Loucy (cell line): Measurements from ENCODE around the gene PDGFRB.

Source experiments
- H2AFZ ChIP-seq: fragments of 200-600 bp; sonication (generic); 2 replicates; pipeline ENCODE4 v1.6.0; 2016; ENCODE audit warnings: antibody characterized with exemption, mild to moderate bottlenecking, low read length, moderate library complexity
- H3F3A ChIP-seq: fragments of 200-600 bp; 2 replicates; pipeline ENCODE4 v1.6.0; 2016; ENCODE audit warnings: antibody characterized with exemption, low read depth, mild to moderate bottlenecking
- H3K27me3 ChIP-seq: fragments of 200-600 bp; sonication (generic); 2 replicates; pipeline ENCODE4 v1.6.1; 2014; ENCODE audit warnings: low read length, mild to moderate bottlenecking; ENCODE audit not compliant: insufficient read depth, poor library complexity, severe bottlenecking
- H3K36me3 ChIP-seq: fragments of 200-600 bp; sonication (generic); 2 replicates; pipeline ENCODE4 v1.6.1; 2016; ENCODE audit warnings: low read length; ENCODE audit not compliant: insufficient read depth
- H3K4me1 ChIP-seq: fragments of 200-600 bp; sonication (generic); 2 replicates; pipeline ENCODE4 v1.5.1; 2014; ENCODE audit warnings: low read length, mild to moderate bottlenecking; ENCODE audit not compliant: insufficient read depth, poor library complexity, severe bottlenecking
- H3K4me2 ChIP-seq: fragments of 200-600 bp; sonication (generic); 2 replicates; pipeline ENCODE4 v1.6.0; 2014; ENCODE audit warnings: antibody characterized with exemption, low read length, low read depth, mild to moderate bottlenecking; ENCODE audit not compliant: poor library complexity, severe bottlenecking
- H3K4me3 ChIP-seq: fragments of 200-600 bp; sonication (generic); 2 replicates; pipeline ENCODE4 v1.5.1; 2014; ENCODE audit warnings: low read length, mild to moderate bottlenecking, mixed read lengths; ENCODE audit not compliant: poor library complexity, severe bottlenecking
- H3K79me2 ChIP-seq: fragments of 200-600 bp; sonication (generic); 2 replicates; pipeline ENCODE4 v1.6.1; 2014; ENCODE audit warnings: low read length; ENCODE audit not compliant: insufficient read depth
- H3K9ac ChIP-seq: fragments of 200-600 bp; sonication (generic); 2 replicates; pipeline ENCODE4 v1.6.0; 2014; ENCODE audit warnings: mild to moderate bottlenecking, low read depth, low read length, moderate library complexity; ENCODE audit not compliant: poor library complexity, severe bottlenecking
- H3K9me2 ChIP-seq: fragments of 200-600 bp; sonication (generic); replicated peaks from 2 replicates; pipeline ENCODE4 v1.6.1; 2016; ENCODE audit warnings: low read depth, low read length, mixed read lengths
- H3K9me3 ChIP-seq: fragments of 200-600 bp; sonication (generic); 2 replicates; pipeline ENCODE4 v1.6.1; 2014; ENCODE audit warnings: mild to moderate bottlenecking, antibody characterized with exemption, low read length, low read depth; ENCODE audit not compliant: insufficient read depth
- H4K20me1 ChIP-seq: fragments of 200-600 bp; sonication (generic); 2 replicates; pipeline ENCODE4 v1.6.0; 2014; ENCODE audit warnings: antibody characterized with exemption, low read length, mild to moderate bottlenecking; ENCODE audit not compliant: insufficient read depth, poor library complexity, severe bottlenecking
- EZH2phosphoT487 ChIP-seq: fragments of 200-600 bp; IDR thresholded peaks from 2 replicates; pipeline ENCODE4 v1.6.1; 2018; ENCODE audit warnings: antibody characterized with exemption, mild to moderate bottlenecking, moderate library complexity, borderline replicate concordance
- TF ChIP-seq, protein P1 (sequence below): fragments of 200-600 bp; sonication (generic); conservative IDR thresholded peaks from 2 replicates; pipeline ENCODE4 v1.5.1; 2014; ENCODE audit warnings: mild to moderate bottlenecking, antibody characterized with exemption, low read length

The PDGFRB gene

DNA sequence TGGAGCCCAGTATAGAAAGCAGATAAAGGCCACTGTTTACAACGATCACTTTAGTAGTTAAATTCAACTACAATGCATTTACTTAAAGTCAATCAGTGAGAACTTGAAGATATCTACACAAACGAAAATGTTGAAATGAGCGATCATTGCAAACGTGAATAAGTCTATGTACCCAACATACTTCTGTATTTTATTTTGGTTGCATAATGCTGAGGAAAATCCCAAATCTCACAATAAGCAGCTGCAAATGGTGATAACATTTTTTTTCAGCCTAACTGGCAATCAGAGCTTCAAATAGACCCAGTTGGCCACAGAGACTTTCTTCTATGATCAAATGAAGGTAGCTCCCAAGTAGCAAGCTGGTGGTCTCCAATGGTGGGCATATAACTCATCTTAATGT is 32.1 kb downstream of the PDGFRB start:
- TF ChIP-seq, protein P1, sequence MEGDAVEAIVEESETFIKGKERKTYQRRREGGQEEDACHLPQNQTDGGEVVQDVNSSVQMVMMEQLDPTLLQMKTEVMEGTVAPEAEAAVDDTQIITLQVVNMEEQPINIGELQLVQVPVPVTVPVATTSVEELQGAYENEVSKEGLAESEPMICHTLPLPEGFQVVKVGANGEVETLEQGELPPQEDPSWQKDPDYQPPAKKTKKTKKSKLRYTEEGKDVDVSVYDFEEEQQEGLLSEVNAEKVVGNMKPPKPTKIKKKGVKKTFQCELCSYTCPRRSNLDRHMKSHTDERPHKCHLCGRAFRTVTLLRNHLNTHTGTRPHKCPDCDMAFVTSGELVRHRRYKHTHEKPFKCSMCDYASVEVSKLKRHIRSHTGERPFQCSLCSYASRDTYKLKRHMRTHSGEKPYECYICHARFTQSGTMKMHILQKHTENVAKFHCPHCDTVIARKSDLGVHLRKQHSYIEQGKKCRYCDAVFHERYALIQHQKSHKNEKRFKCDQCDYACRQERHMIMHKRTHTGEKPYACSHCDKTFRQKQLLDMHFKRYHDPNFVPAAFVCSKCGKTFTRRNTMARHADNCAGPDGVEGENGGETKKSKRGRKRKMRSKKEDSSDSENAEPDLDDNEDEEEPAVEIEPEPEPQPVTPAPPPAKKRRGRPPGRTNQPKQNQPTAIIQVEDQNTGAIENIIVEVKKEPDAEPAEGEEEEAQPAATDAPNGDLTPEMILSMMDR, result no peak
- Histone ChIP-seq H3K9me3 (no peaks in the 10 kb centered on the region), H3F3A (no peaks in the 10 kb centered on the region), H3K9me2 (no peaks in the 10 kb centered on the region), H3K4me2 (no peak overlapping the region), H3K4me3 (no peak overlapping the region), H3K4me1 (no peaks in the 10 kb centered on the region), H3K79me2 (no peaks in the 10 kb centered on the region), H3K9ac (no peak overlapping the region), H3K27me3 (no peaks in the 10 kb centered on the region), H2AFZ (no peak overlapping the region), H3K36me3 (no peaks in the 10 kb centered on the region), H4K20me1 (no peaks in the 10 kb centered on the region)

DNA sequence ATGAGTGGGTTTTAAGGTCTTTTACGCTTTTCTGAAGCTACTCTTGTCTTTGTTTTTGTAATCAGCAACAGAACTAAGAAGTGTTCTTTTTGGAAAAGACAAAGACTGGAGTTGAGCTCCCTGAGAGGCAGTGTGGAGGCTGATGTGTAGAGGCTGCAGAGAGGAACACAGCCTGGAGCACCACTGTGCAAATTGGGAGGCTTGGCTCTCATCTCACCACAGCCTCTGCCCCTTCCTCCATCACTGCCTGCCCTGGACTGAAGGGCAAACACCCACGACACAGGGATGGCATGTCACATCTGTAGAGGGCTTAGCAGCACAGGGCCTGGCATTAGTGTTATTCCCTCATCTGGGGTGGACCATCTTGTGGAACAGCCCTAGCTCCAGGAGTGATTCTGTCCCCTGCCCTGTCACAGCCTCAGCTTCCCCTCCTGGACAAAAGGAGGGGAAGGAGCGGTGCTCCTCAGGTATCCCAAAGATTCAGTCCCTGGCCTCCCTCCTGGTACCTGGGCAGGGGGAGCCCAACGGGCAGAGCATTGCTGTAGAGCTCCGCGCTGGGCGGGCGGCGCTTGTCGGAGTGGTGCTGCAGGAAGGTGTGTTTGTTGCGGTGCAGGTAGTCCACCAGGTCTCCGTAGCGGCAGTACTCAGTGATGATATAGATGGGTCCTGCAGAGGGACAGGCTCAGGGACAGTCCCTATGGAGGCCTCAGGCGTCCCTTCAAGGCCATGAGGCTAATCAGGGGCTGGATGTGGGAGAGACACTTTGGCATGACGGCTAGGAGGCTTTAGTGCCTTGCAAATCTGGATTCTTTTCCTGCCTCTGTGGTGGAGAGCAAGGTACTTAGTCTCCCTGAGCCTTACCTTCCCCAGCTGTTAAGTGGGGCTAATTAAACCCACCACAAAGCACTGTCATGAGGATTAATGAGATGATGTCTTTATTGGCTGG is 32.8 kb downstream of the PDGFRB start:
- H3K27me3 ChIP-seq, result no peaks in the 10 kb centered on the region
- H3K79me2 ChIP-seq, result no peaks in the 10 kb centered on the region
- no peaks in the 10 kb centered on the region for H3K36me3 ChIP-seq
- H3K9me3 ChIP-seq, result no peaks in the 10 kb centered on the region
- H3K9ac ChIP-seq, result no peak overlapping the region
- H3F3A ChIP-seq, result no peaks in the 10 kb centered on the region
- no peak overlapping the region for H3K4me3 ChIP-seq
- no peak overlapping the region; the same call in 1 of the 2 replicates for H2AFZ ChIP-seq
- TF ChIP-seq, protein P1, result no peak
- TF ChIP-seq EZH2phosphoT487, result no peak
- H3K4me2 ChIP-seq, result no peak overlapping the region
- H4K20me1 ChIP-seq, result no peaks in the 10 kb centered on the region
- no peaks in the 10 kb centered on the region for H3K4me1 ChIP-seq
- no peaks in the 10 kb centered on the region for H3K9me2 ChIP-seq

DNA sequence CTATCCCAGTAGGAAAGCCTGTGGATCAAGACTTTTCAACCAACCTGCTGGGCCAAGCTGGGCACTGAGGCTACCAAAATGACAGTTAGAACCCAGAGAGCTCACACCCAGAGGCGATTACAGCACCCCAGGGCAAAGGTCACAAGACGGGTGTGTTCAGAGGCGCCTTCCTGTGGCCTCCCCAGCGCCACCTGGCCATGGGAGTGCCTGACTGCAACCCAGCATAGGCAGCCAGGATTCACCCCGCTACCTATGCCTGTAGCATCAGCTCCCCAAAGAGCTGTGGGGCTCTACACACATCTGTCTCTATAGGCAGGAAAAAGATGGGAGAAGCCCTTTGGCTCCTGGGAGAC is 33.5 kb downstream of the PDGFRB start:
- Histone ChIP-seq H3K4me1 (no peaks in the 10 kb centered on the region), H3K27me3 (no peaks in the 10 kb centered on the region), H3F3A (no peaks in the 10 kb centered on the region), H3K9ac (no peak overlapping the region), H3K36me3 (no peaks in the 10 kb centered on the region), H3K4me2 (no peak overlapping the region), H3K79me2 (no peaks in the 10 kb centered on the region), H3K9me3 (no peaks in the 10 kb centered on the region), H2AFZ (no peak overlapping the region; the same call in 1 of the 2 replicates), H3K4me3 (no peak overlapping the region), H3K9me2 (no peaks in the 10 kb centered on the region), H4K20me1 (no peaks in the 10 kb centered on the region)
- TF ChIP-seq, protein P1, result peak; percentile 60
- no peak for TF ChIP-seq EZH2phosphoT487
